RWPE2 (cell line): ENCODE data around the gene NRF1.
A peak's percentile ranks its signal among the peaks of the same experiment; 100 is the strongest.

ENCODE experiments used
- ATAC-seq: fragments of 200-7000 bp; cut with Tn5 transposase; 3 replicates; pipeline ENCODE4 v1.9.1; 2021; ENCODE audit warnings: low read depth
- DNase-seq: peaks from one replicate; pipeline ENCODE4 v3.0.0-alpha.2; 2020; ENCODE audit warnings: low spot score
- H3K27ac ChIP-seq: fragments of 450-650 bp; 2 replicates; pipeline ENCODE4 v1.5.1; 2017; ENCODE audit warnings: mild to moderate bottlenecking; ENCODE audit not compliant: poor library complexity, severe bottlenecking
- H3K27me3 ChIP-seq: fragments of 250-450 bp; sonication (Bioruptor Pico); 2 replicates; pipeline ENCODE4 v1.5.1; 2021; ENCODE audit warnings: mild to moderate bottlenecking, moderate library complexity; ENCODE audit not compliant: insufficient read depth, poor library complexity, severe bottlenecking
- H3K36me3 ChIP-seq: fragments of 250-450 bp; sonication (Bioruptor Pico); 2 replicates; pipeline ENCODE4 v1.5.1; 2020; ENCODE audit warnings: low read depth, mild to moderate bottlenecking, moderate library complexity
- H3K4me1 ChIP-seq: fragments of 250-450 bp; sonication (Bioruptor Pico); 2 replicates; pipeline ENCODE4 v1.5.1; 2021; ENCODE audit warnings: mild to moderate bottlenecking, moderate library complexity; ENCODE audit not compliant: insufficient read depth, poor library complexity, severe bottlenecking
- H3K4me3 ChIP-seq: fragments of 250-450 bp; sonication (Bioruptor Pico); 2 replicates; pipeline ENCODE4 v1.5.1; 2021; ENCODE audit warnings: mild to moderate bottlenecking, moderate library complexity; ENCODE audit not compliant: severe bottlenecking
- H3K9me3 ChIP-seq: fragments of 250-450 bp; sonication (Bioruptor Pico); 2 replicates; pipeline ENCODE4 v1.5.1; 2021; ENCODE audit warnings: mild to moderate bottlenecking, moderate library complexity; ENCODE audit not compliant: severe bottlenecking
- CTCF ChIP-seq: fragments of 450-650 bp; IDR thresholded peaks from one replicate; pipeline ENCODE4 v1.5.1; 2017; ENCODE audit warnings: mild to moderate bottlenecking, moderate library complexity; ENCODE audit not compliant: poor library complexity, severe bottlenecking

Gene NRF1

GRCh38 chr7:129644634-129645230 is 33.2 kb downstream of the NRF1 start:
- Histone ChIP-seq H3K27me3 (no peaks in the 10 kb centered on the region), H3K4me1 (peaks cover 17% of the 10 kb centered on the region), H3K9me3 (no peaks in the 10 kb centered on the region), H3K27ac (no peak overlapping the region), H3K36me3 (0 out of 2 replicates have a peak, but pooled peaks cover 4% of the 10 kb centered on the region), H3K4me3 (no peak overlapping the region)
- ATAC-seq (0 out of 3 replicates have a peak, but pooled peaks have one; percentile 25), DNase-seq (no peak)
- peak; percentile 76 for TF ChIP-seq CTCF

GRCh38 chr7:129646369-129647021 is 35.0 kb downstream of the NRF1 start:
- Histone ChIP-seq H3K4me1 (peaks cover 19% of the 10 kb centered on the region), H3K4me3 (no peak overlapping the region), H3K27me3 (no peaks in the 10 kb centered on the region), H3K27ac (no peak overlapping the region), H3K36me3 (0 out of 2 replicates have a peak, but pooled peaks cover 2% of the 10 kb centered on the region), H3K9me3 (no peaks in the 10 kb centered on the region)
- no peak for DNase-seq
- ATAC-seq: no peak
- no peak for TF ChIP-seq CTCF

GRCh38 chr7:129649128-129649690 is 37.7 kb downstream of the NRF1 start:
- no peak for TF ChIP-seq CTCF
- ATAC-seq: no peak
- no peak for DNase-seq
- peak overlapping the region; percentile 24 for H3K27ac ChIP-seq
- no peaks in the 10 kb centered on the region for H3K9me3 ChIP-seq
- H3K4me1 ChIP-seq: peaks cover 19% of the 10 kb centered on the region
- no peak overlapping the region for H3K4me3 ChIP-seq
- H3K27me3 ChIP-seq: no peaks in the 10 kb centered on the region
- H3K36me3 ChIP-seq: no peaks in the 10 kb centered on the region

GRCh38 chr7:129650056-129650758 is 38.7 kb downstream of the NRF1 start:
- Histone ChIP-seq H3K4me1 (peaks cover 19% of the 10 kb centered on the region), H3K9me3 (no peaks in the 10 kb centered on the region), H3K27ac (peak overlapping the region; percentile 24), H3K27me3 (no peaks in the 10 kb centered on the region), H3K36me3 (no peaks in the 10 kb centered on the region), H3K4me3 (no peak overlapping the region)
- peak; percentile 77 for ATAC-seq
- no peak for DNase-seq
- no peak for TF ChIP-seq CTCF
